Measurements from ENCODE around the gene MYO1A.

The MYO1A gene

GRCh38 chr12:56980268-56980667, 69.7 kb downstream of the MYO1A start:
- no peak for DNase-seq (ENCODE audit: insufficient read length, low spot score)
- TF ChIP-seq SPI1 (IDR thresholded peaks at IDR 0.05; ENCODE audit: low read depth, low read length) (no peak), POLR2AphosphoS5 (IDR thresholded peaks at IDR 0.05; ENCODE audit: low read depth, low read length) (no peak), POU2F2 (IDR thresholded peaks at IDR 0.05; ENCODE audit: low read depth, low read length) (no peak), TAF1 (IDR thresholded peaks at IDR 0.05; ENCODE audit: low read depth, low read length) (no peak), PAX5 (IDR thresholded peaks at IDR 0.05; ENCODE audit: insufficient read depth, low read length, severe bottlenecking) (no peak), POLR2A (IDR thresholded peaks at IDR 0.05; ENCODE audit: low read depth, low read length) (no peak)
- FAIRE-seq: no peak

- no peak for FAIRE-seq
- TF ChIP-seq POLR2A (IDR thresholded peaks at IDR 0.05; ENCODE audit: low read depth, low read length) (no peak), SPI1 (IDR thresholded peaks at IDR 0.05; ENCODE audit: low read depth, low read length) (no peak), PAX5 (IDR thresholded peaks at IDR 0.05; ENCODE audit: insufficient read depth, low read length, severe bottlenecking) (no peak), POU2F2 (IDR thresholded peaks at IDR 0.05; ENCODE audit: low read depth, low read length) (no peak), POLR2AphosphoS5 (IDR thresholded peaks at IDR 0.05; ENCODE audit: low read depth, low read length) (no peak)
- no peak for DNase-seq (ENCODE audit: insufficient read length, low spot score)
Measured at GRCh38 chr12:56979628-56980027, 70.3 kb downstream of the MYO1A start.

Data from GM12891 (cell line).